ENCODE data around the gene TNRC18.

DNA sequence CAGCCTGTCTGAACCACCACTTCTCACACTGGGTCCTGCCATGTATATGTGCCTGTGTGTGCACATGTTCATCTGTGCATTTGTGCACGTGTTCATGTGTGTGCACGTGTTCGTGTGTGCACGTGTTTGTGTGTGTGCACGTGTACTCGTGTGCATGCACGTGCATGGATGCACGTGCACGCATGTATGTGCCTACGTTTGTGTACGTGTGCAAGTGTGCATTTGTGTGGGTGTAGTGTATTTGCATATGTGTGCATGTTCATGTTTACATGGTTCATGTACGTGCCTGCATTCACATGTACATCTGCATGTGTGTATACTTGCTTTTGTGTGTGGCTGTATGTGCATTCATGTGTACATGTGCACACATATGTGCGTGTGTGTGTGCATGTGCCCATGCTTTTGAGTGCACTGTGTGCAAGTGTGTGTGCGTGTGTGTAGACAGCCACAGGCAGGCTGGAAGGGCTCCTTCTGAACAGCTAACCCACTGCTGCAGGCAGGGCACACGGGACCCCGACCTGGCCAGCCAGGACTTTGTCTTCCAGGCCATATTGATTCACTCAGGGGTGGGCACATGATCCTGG, 112.7 kb downstream of the TNRC18 start:
- TF ChIP-seq CTCF (conservative IDR thresholded peaks at IDR 0.05): no peak
- TF ChIP-seq EZH2 (IDR thresholded peaks at IDR 0.05; ENCODE audit: low read depth): no peak
